ENCODE measurements around the gene ELN. TPM values are rescaled to one million over a fixed set of nuclear protein-coding genes. Genes with fewer than 3 reads are reported as not detected.
A peak's percentile ranks its signal among the peaks of the same experiment; 100 is the strongest.

ELN gene
- total RNA-seq, 4 donors from 2014 or later: 46.5 to 152 (median 108) TPM

GRCh38 chr7:73988197-73988596, 39.8 kb upstream of the ELN start:
- Histone ChIP-seq H3K4me3 (no peak overlapping the region), H3K27ac (peak overlapping the region in 1 of 4 donors; percentile 45), H3K4me1 (peaks cover 0 to 43% (median 11%) of the 10 kb centered on the region in 4 donors), H3K27me3 (no peaks in the 10 kb centered on the region), H3K9me3 (no peaks in the 10 kb centered on the region), H3K36me3 (no peaks in the 10 kb centered on the region)
- WGBS, 2 donors: 31 to 36% methylated on average over 6 to 9 of the region's 9 CpGs
- DNase-seq (ENCODE audit: low spot score in 2 of 2): no peak
- TF ChIP-seq POLR2A (IDR thresholded peaks at IDR 0.05): no peak
- peak in 1 of 2 donors; percentile 33 for TF ChIP-seq EP300 (IDR thresholded peaks at IDR 0.05)
- TF ChIP-seq, protein P1, sequence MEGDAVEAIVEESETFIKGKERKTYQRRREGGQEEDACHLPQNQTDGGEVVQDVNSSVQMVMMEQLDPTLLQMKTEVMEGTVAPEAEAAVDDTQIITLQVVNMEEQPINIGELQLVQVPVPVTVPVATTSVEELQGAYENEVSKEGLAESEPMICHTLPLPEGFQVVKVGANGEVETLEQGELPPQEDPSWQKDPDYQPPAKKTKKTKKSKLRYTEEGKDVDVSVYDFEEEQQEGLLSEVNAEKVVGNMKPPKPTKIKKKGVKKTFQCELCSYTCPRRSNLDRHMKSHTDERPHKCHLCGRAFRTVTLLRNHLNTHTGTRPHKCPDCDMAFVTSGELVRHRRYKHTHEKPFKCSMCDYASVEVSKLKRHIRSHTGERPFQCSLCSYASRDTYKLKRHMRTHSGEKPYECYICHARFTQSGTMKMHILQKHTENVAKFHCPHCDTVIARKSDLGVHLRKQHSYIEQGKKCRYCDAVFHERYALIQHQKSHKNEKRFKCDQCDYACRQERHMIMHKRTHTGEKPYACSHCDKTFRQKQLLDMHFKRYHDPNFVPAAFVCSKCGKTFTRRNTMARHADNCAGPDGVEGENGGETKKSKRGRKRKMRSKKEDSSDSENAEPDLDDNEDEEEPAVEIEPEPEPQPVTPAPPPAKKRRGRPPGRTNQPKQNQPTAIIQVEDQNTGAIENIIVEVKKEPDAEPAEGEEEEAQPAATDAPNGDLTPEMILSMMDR (IDR thresholded peaks at IDR 0.05): no peak

DNA sequence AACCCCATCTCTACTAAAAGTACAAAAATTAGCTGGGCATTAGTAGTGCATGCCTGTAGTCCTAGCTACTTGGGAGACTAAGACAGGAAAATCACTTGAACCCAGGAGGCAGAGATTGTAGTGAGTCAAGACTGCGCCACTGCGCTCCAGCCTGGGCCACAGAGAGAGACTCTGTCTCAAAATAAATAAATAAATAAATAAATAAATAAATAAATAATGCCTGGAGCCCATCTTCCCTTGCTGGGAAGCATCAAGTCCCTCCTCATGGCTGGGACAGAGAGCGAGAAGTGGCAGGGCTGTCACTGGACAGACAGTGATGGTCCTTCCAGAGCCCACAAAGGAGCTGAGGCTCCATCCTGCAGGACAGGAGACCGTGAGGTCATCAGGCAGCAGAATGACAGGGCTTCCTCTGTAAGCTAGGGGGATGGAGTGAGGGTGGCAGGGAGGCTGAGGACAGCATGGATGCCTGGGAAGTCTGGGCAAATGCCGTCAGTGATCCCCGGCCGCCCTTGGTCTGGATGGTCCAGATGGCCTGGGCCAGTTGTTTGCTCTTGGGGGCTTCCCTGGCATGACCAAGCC, 36.4 kb upstream of the ELN start:
- Histone ChIP-seq H3K36me3 (no peaks in the 10 kb centered on the region), H3K27me3 (no peaks in the 10 kb centered on the region), H3K9me3 (peaks cover 0 to 18% (median 0%) of the 10 kb centered on the region in 4 donors), H3K4me3 (no peak overlapping the region), H3K27ac (peak overlapping the region in 3 of 4 donors; percentile 45 to 64 (median 45)), H3K4me1 (peaks cover 0 to 29% (median 2%) of the 10 kb centered on the region in 4 donors)
- WGBS, 2 donors: 95 to 97% methylated on average over 7 of the region's 7 CpGs
- TF ChIP-seq POLR2A (IDR thresholded peaks at IDR 0.05): no peak
- TF ChIP-seq, protein P1 (IDR thresholded peaks at IDR 0.05): no peak
- TF ChIP-seq EP300 (IDR thresholded peaks at IDR 0.05): no peak
- no peak for DNase-seq (ENCODE audit: low spot score in 2 of 2)

- Histone ChIP-seq H3K27me3 (no peaks in the 10 kb centered on the region), H3K36me3 (no peaks in the 10 kb centered on the region), H3K4me1 (peaks cover 0 to 25% (median 2%) of the 10 kb centered on the region in 4 donors), H3K9me3 (peaks cover 0 to 18% (median 0%) of the 10 kb centered on the region in 4 donors), H3K27ac (peak overlapping the region in 3 of 4 donors; percentile 45 to 64 (median 45)), H3K4me3 (no peak overlapping the region)
- DNase-seq (ENCODE audit: low spot score in 2 of 2): no peak
- WGBS, 2 donors: 49 to 58% methylated on average over 18 of the region's 18 CpGs
- TF ChIP-seq, protein P1 (IDR thresholded peaks at IDR 0.05): no peak
- TF ChIP-seq POLR2A (IDR thresholded peaks at IDR 0.05) (no peak), EP300 (IDR thresholded peaks at IDR 0.05) (peak in 1 of 2 donors; percentile 65)
These were observed 35.8 kb upstream of the ELN start for GRCh38 chr7:73992101-73992562.

- peaks cover 0 to 16% (median under 1%) of the 10 kb centered on the region in 4 donors for H3K4me1 ChIP-seq
- no peaks in the 10 kb centered on the region for H3K27me3 ChIP-seq
- no peak for TF ChIP-seq EP300 (IDR thresholded peaks at IDR 0.05)
- TF ChIP-seq, protein P1 (IDR thresholded peaks at IDR 0.05): no peak
- no peak for TF ChIP-seq POLR2A (IDR thresholded peaks at IDR 0.05)
- no peak for DNase-seq (ENCODE audit: low spot score in 2 of 2)
- H3K36me3 ChIP-seq: no peaks in the 10 kb centered on the region
- peaks cover 0 to 18% (median 0%) of the 10 kb centered on the region in 4 donors for H3K9me3 ChIP-seq
- 82 to 89% methylated on average over 7 of the region's 7 CpGs for WGBS, 2 donors
- no peak overlapping the region for H3K27ac ChIP-seq
- no peak overlapping the region for H3K4me3 ChIP-seq
These were observed 34.0 kb upstream of the ELN start for GRCh38 chr7:73994023-73994422.

- no peak overlapping the region for H3K27ac ChIP-seq
- no peak for DNase-seq (ENCODE audit: low spot score in 2 of 2)
These were observed 33.2 kb upstream of the ELN start for GRCh38 chr7:73994761-73995160.

More at GRCh38 chr7:73994761-73995160, 33.2 kb upstream of the ELN start:
- Histone ChIP-seq H3K9me3 (peaks cover 0 to 18% (median 0%) of the 10 kb centered on the region in 4 donors), H3K36me3 (no peaks in the 10 kb centered on the region), H3K4me1 (peaks cover 0 to 23% (median 6%) of the 10 kb centered on the region in 4 donors), H3K27me3 (no peaks in the 10 kb centered on the region), H3K4me3 (no peak overlapping the region)
- TF ChIP-seq POLR2A (IDR thresholded peaks at IDR 0.05): no peak
- TF ChIP-seq, protein P1 (IDR thresholded peaks at IDR 0.05): no peak
